HEK293 (cell line): Measurements from ENCODE around the gene BIVM.

Experiments
- CTCF ChIP-seq: fragments of 450-650 bp; formaldehyde crosslinking; IDR thresholded peaks from 2 replicates; pipeline ENCODE4 v1.5.1; 2016; ENCODE audit warnings: missing biosample characterization, missing genetic modification characterization
- IKZF3 ChIP-seq: fragments of 450-650 bp; IDR thresholded peaks from 2 replicates; pipeline ENCODE4 v1.5.0; 2018; ENCODE audit warnings: missing biosample characterization, mild to moderate bottlenecking, missing genetic modification characterization, moderate library complexity
- YY1 ChIP-seq: fragments of 450-650 bp; formaldehyde crosslinking; IDR thresholded peaks from 2 replicates; pipeline ENCODE4 v1.5.1; 2018; ENCODE audit warnings: missing biosample characterization, missing genetic modification characterization
- ZNF211 ChIP-seq: fragments of 450-650 bp; formaldehyde crosslinking; IDR thresholded peaks from 2 replicates; pipeline ENCODE4 v1.5.1; 2016; ENCODE audit warnings: low read depth, missing biosample characterization, missing genetic modification characterization
- ZNF24 ChIP-seq: fragments of 450-650 bp; formaldehyde crosslinking; IDR thresholded peaks from 2 replicates; pipeline ENCODE4 v1.5.1; 2016; ENCODE audit warnings: missing biosample characterization, missing genetic modification characterization
- ZNF660 ChIP-seq: fragments of 450-650 bp; IDR thresholded peaks from 2 replicates; pipeline ENCODE4 v1.5.1; 2018; ENCODE audit warnings: missing biosample characterization, mild to moderate bottlenecking, missing genetic modification characterization
- TF ChIP-seq, protein P1 (sequence below): fragments of 450-650 bp; formaldehyde crosslinking; IDR thresholded peaks from 2 replicates; pipeline ENCODE4 v1.5.1; 2016; ENCODE audit warnings: missing biosample characterization, missing genetic modification characterization
- TF ChIP-seq, protein P2 (sequence below): fragments of 450-650 bp; IDR thresholded peaks from 2 replicates; pipeline ENCODE4 v1.5.1; 2018; ENCODE audit warnings: missing biosample characterization, mild to moderate bottlenecking, missing genetic modification characterization

- TF ChIP-seq, protein P1, sequence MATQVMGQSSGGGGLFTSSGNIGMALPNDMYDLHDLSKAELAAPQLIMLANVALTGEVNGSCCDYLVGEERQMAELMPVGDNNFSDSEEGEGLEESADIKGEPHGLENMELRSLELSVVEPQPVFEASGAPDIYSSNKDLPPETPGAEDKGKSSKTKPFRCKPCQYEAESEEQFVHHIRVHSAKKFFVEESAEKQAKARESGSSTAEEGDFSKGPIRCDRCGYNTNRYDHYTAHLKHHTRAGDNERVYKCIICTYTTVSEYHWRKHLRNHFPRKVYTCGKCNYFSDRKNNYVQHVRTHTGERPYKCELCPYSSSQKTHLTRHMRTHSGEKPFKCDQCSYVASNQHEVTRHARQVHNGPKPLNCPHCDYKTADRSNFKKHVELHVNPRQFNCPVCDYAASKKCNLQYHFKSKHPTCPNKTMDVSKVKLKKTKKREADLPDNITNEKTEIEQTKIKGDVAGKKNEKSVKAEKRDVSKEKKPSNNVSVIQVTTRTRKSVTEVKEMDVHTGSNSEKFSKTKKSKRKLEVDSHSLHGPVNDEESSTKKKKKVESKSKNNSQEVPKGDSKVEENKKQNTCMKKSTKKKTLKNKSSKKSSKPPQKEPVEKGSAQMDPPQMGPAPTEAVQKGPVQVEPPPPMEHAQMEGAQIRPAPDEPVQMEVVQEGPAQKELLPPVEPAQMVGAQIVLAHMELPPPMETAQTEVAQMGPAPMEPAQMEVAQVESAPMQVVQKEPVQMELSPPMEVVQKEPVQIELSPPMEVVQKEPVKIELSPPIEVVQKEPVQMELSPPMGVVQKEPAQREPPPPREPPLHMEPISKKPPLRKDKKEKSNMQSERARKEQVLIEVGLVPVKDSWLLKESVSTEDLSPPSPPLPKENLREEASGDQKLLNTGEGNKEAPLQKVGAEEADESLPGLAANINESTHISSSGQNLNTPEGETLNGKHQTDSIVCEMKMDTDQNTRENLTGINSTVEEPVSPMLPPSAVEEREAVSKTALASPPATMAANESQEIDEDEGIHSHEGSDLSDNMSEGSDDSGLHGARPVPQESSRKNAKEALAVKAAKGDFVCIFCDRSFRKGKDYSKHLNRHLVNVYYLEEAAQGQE (tag by site-specific recombination), result peak; percentile 26; the same call in 1 of the 2 replicates
- TF ChIP-seq CTCF (tag by site-specific recombination) (no peak), ZNF660 (tag by site-specific recombination) (0 out of 2 replicates have a peak, but pooled peaks have one; percentile 63), ZNF211 (no peak), YY1 (peak; percentile 34; the same call in 1 of the 2 replicates), IKZF3 (tag by site-specific recombination) (no peak), ZNF24 (no peak)
- TF ChIP-seq, protein P2, sequence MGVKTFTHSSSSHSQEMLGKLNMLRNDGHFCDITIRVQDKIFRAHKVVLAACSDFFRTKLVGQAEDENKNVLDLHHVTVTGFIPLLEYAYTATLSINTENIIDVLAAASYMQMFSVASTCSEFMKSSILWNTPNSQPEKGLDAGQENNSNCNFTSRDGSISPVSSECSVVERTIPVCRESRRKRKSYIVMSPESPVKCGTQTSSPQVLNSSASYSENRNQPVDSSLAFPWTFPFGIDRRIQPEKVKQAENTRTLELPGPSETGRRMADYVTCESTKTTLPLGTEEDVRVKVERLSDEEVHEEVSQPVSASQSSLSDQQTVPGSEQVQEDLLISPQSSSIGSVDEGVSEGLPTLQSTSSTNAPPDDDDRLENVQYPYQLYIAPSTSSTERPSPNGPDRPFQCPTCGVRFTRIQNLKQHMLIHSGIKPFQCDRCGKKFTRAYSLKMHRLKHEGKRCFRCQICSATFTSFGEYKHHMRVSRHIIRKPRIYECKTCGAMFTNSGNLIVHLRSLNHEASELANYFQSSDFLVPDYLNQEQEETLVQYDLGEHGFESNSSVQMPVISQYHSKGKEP (tag by site-specific recombination), result 0 out of 2 replicates have a peak, but pooled peaks have one; percentile 34
These were observed 25.3 kb upstream of the BIVM start, which contains the start of gene TEX30 for GRCh38 chr13:102773441-102774213.
